RWPE1 (cell line): Measurements from ENCODE around the gene WDR82.

Experiments used
- CTCF ChIA-PET: fragments of 350-600 bp; sonication (Branson Sonifier 250); formaldehyde crosslinking; extraction: SDS; loops from one replicate; lab custom pipeline; 2021; lab: Yijun Ruan, JAX
- POLR2A ChIA-PET: fragments of 400-600 bp; formaldehyde crosslinking; extraction: SDS; loops from one replicate; lab custom pipeline; 2020; ENCODE audit warnings: antibody characterized with exemption; ENCODE audit not compliant: low non-redundant PET; lab: Yijun Ruan, JAX
- DNase-seq: peaks from one replicate; pipeline ENCODE4 v3.0.0; 2012; ENCODE audit warnings: low spot score
- H3K27ac ChIP-seq: fragments of 450-650 bp; 2 replicates; pipeline ENCODE4 v1.5.1; 2017
- TF ChIP-seq, protein P1 (sequence below): fragments of 450-650 bp; conservative IDR thresholded peaks from 2 replicates; pipeline ENCODE4 v1.5.1; 2017; ENCODE audit warnings: low read depth, mild to moderate bottlenecking

Gene WDR82

DNA sequence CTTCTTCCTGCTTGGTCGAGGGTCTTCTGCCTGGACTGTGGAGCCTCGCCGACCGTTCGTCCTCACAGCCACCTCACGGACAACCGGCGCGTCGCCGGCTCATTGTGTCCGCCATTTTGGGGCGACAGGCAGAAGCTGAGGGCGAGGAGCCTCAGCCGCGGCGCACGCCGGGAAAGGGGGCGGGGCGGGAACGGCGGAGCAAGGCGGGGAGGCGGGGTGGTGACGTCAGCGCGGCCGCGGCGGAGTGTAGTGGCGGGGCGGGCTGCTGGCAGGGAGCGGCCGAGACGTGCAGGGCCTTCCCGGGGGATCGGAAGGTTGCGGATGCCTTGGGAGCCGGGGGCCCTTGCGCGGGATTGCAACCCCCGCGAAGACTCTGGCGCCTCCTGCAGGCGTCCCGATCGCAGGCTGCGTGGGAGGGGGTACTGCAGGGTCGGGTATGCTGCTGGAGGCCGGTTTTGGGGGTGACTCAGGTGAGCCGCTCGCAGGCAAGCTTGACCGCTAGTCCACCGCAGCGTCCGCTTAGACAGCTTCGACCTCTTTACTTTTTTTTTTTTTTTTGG is at the start of gene WDR82:
Gene WDR82, minus strand, starts transcription at position 140 of the 560 bp plus-strand sequence. CDS start 288 bp downstream, outside the sequence.
- peak within 1 kb of the TSS; percentile 96 for H3K27ac ChIP-seq
- peak; percentile 88 for DNase-seq
- TF ChIP-seq, protein P1, sequence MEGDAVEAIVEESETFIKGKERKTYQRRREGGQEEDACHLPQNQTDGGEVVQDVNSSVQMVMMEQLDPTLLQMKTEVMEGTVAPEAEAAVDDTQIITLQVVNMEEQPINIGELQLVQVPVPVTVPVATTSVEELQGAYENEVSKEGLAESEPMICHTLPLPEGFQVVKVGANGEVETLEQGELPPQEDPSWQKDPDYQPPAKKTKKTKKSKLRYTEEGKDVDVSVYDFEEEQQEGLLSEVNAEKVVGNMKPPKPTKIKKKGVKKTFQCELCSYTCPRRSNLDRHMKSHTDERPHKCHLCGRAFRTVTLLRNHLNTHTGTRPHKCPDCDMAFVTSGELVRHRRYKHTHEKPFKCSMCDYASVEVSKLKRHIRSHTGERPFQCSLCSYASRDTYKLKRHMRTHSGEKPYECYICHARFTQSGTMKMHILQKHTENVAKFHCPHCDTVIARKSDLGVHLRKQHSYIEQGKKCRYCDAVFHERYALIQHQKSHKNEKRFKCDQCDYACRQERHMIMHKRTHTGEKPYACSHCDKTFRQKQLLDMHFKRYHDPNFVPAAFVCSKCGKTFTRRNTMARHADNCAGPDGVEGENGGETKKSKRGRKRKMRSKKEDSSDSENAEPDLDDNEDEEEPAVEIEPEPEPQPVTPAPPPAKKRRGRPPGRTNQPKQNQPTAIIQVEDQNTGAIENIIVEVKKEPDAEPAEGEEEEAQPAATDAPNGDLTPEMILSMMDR, result peak; percentile 16; the same call in 1 of the 2 replicates
- POLR2A ChIA-PET, result interaction anchor here (0.6 to 1.5 kb wide), 3 partner anchors 9 to 124 kb away, joined by 3 to 5 read pairs (median 4); partner anchors contain the start of genes GLYCTK and POC1A
- CTCF ChIA-PET, result interaction anchor here (0.6 to 1.0 kb wide), 8 partner anchors 9 to 342 kb away, joined by 3 to 5 read pairs (median 3); partner anchors contain the start of gene GLYCTK

DNA sequence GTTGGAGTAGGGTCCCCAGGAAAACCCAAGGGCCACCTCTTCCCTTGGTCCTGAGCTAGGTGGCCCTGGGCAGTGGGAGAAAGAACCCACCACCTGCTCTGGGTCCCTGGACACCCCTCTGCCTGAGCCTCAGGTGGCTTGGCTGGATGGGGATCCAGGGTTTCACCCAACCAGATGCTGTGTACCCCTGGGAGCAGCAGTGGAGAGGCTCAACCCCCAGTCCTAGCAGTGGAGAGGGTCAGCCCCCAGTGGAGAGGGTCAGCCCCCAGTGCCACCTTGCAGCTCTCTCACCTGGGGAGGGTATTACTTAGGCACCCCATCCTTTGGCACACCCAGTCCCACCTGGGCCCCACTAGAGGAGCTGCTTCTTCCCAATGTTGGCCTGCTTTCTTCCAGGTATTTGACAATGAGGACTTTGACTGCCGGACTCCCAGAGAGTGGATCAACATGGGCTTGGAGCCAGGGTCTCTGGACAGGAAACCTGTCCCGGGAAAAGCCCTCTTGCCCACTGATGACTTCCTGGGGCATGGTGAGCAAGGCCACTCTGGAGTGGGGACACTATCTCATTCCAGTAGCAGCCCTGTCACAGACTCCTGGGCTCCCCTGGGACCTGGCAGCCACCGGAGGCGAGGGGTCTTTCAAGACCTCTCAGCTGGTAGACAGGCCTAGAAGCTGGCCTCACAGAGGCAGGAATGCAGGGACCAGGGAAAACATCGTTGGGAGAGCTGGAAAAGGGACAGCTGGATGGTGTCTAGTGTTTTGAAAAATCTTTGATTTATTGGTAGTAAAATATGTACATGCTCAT is 49.2 kb upstream of the WDR82 start:
- TF ChIP-seq, protein P1, result no peak
- ChIA-PET CTCF (interaction anchor here (0.8 to 1.3 kb wide), 2 partner anchors 12 to 52 kb away, joined by 3 to 4 read pairs; no protein-coding TSS in a partner anchor), POLR2A (no interaction called here)
- no peak for DNase-seq
- no peak overlapping the region for H3K27ac ChIP-seq

DNA sequence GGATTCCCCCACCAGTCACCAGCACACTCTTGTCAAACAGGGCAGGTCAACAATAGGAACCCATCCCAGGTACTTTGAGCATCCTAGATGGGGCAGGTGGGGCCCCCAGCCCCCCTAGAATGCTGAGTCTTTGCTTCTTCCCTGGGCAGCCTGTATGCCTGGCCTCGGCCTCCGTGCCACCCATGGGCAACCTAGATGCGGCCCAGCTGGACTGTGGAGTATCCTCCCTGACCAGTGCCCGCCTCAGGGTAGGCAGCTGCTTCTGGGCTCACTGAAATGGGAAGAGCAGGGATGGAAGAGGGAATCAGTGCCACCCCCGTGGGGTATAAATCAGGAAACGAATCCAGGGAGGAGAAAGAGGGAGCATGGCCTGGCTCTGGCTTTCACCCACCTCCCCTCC is 48.5 kb upstream of the WDR82 start:
- DNase-seq, result no peak
- TF ChIP-seq, protein P1, result no peak
- ChIA-PET POLR2A (no interaction called here), CTCF (interaction anchor here (0.8 to 1.3 kb wide), 2 partner anchors 12 to 52 kb away, joined by 3 to 4 read pairs; no protein-coding TSS in a partner anchor)
- no peak overlapping the region for H3K27ac ChIP-seq

- CTCF ChIA-PET, result no interaction called here
- no peak overlapping the region for H3K27ac ChIP-seq
- DNase-seq, result no peak
- POLR2A ChIA-PET, result no interaction called here
- TF ChIP-seq, protein P1, result no peak
Observed at GRCh38 chr3:52325686-52326085, 47.2 kb upstream of the WDR82 start.

GRCh38 chr3:52324676-52325075 is 46.2 kb upstream of the WDR82 start:
- TF ChIP-seq, protein P1, result no peak
- no peak for DNase-seq
- H3K27ac ChIP-seq, result no peak overlapping the region
- ChIA-PET POLR2A (interaction anchor here (0.5 kb wide), 1 partner anchor 86 kb away, joined by 3 read pairs; no protein-coding TSS in a partner anchor), CTCF (no interaction called here)

DNA sequence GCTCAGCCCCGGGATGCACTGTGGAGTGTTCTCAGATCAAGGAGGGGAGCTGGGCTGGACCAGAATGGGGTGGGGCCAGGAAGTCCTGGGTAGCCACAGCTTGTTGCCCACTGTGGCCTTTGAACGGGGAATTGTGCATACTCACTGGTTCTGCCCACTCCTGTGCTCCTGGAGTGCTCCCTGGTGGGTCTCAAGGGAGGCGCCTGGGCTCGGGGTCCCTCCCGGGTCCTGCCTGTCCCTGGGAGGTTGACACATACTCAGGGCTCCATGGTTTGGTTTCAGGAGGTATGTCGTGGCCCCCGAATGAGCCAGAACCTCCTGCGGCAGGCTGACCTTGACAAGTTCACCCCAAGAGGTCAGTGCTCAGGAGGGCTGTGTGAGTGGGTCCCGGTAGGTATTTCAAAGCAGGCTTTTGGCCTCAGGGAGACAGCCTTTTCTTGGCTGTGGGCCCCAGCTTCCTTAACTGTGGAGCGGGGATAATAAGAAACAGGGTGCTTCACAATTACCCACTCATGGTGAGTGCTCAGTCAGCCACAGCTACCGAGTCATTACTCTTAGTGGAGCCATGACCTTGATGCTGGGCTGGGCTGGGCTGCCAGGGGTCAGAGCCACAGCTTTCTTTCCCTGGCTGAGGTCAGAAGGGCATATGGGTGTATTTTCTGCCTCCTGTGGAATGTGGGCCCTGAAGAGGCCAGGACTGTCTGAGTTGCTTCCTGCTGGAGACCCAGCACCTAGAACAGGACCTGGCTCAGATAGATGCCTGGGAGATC is 45.3 kb upstream of the WDR82 start:
- DNase-seq, result no peak
- POLR2A ChIA-PET, result no interaction called here
- TF ChIP-seq, protein P1, result no peak
- CTCF ChIA-PET, result no interaction called here
- H3K27ac ChIP-seq, result no peak overlapping the region
